DND-41 (cell line): ENCODE data around the gene TRAP1.

Experiments used
- CTCF ChIP-seq: IDR thresholded peaks from 2 replicates; pipeline ENCODE4 v1.5.1; 2012; ENCODE audit warnings: borderline replicate concordance, low read length, moderate library complexity, mild to moderate bottlenecking; ENCODE audit not compliant: poor library complexity, severe bottlenecking; ENCODE audit errors: extremely low read depth
- EZH2 ChIP-seq: IDR thresholded peaks from 3 replicates; pipeline ENCODE4 v1.6.1; 2012; ENCODE audit warnings: borderline replicate concordance, low read depth, mild to moderate bottlenecking, moderate library complexity, low read length, inconsistent platforms; ENCODE audit not compliant: severe bottlenecking

GRCh38 chr16:3736116-3736515 is 18.8 kb upstream of the TRAP1 start:
- TF ChIP-seq CTCF (no peak), EZH2 (no peak)
